ENCODE results near the gene HEYL.

The HEYL gene

DNA sequence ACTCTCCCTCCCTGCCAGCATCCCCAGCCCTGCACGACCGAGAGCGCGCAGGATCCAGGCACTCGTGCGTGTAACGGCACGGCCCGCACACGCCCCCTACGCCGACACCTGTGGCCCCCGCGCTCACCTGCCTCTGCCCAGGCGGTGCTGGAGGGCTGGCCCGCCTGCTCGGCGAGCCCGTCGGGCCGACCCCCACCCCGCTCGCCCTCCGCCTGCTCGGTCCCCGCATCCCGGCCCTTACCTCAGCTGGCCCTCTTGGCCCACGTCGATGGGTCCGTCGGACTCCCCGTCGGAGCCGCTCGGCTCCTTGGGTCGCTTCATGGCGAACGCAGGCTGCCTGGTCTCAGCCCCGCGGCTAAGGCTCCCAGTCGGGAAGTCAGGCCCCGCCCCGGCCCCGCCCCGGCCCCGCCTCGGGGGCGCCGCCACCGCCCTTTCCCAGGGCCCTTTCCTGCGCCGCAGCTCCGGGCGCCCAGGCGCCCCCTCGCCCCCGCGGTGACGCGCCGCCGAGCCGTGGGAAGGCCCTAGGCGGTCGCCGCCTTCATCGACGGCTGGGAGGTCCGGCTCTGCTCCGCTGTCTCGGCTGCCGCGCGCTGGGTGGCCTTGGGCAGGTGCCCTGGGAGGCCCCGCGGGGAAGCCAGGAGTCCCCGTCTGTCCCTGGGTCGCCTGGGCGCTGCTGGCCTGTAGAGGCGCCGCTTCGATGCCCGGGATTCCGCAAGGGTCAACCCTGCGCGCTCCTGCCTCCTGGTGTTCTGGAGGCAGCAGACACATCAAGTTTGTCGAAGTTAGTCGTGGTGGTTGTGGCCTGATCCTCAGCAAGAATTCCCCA lies at the start of gene HEYL:
TSS of gene HEYL (minus strand) at position 339 of the 826 bp plus-strand sequence. CDS start at position 321, 18 bp downstream.
- H3F3A ChIP-seq (ENCODE audit: insufficient read depth, low read length), result no peaks in the 10 kb centered on the region
- no peaks in the 10 kb centered on the region for H3K9me2 ChIP-seq (replicated peaks; ENCODE audit: insufficient read depth, low read length)
- TF ChIP-seq EZH2 (optimal IDR thresholded peaks at IDR 0.05; ENCODE audit: low read depth, low read length), result no peak
- TF ChIP-seq, protein P1, sequence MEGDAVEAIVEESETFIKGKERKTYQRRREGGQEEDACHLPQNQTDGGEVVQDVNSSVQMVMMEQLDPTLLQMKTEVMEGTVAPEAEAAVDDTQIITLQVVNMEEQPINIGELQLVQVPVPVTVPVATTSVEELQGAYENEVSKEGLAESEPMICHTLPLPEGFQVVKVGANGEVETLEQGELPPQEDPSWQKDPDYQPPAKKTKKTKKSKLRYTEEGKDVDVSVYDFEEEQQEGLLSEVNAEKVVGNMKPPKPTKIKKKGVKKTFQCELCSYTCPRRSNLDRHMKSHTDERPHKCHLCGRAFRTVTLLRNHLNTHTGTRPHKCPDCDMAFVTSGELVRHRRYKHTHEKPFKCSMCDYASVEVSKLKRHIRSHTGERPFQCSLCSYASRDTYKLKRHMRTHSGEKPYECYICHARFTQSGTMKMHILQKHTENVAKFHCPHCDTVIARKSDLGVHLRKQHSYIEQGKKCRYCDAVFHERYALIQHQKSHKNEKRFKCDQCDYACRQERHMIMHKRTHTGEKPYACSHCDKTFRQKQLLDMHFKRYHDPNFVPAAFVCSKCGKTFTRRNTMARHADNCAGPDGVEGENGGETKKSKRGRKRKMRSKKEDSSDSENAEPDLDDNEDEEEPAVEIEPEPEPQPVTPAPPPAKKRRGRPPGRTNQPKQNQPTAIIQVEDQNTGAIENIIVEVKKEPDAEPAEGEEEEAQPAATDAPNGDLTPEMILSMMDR (IDR thresholded peaks at IDR 0.05; ENCODE audit: low read length), result peak; percentile 76
- H3K27ac ChIP-seq (ENCODE audit: low read length), result peak within 1 kb of the TSS; percentile 8; the same call in 1 of the 2 replicates
- H4K20me1 ChIP-seq (ENCODE audit: insufficient read depth, low read length), result no peaks in the 10 kb centered on the region
- DNase-seq, result peak; percentile 75
- peak within 1 kb of the TSS; percentile 91 for H3K4me2 ChIP-seq (ENCODE audit: low read depth, low read length)
- no peaks in the 10 kb centered on the region for H3K27me3 ChIP-seq (replicated peaks; ENCODE audit: insufficient read depth, low read length)
- H3K36me3 ChIP-seq (replicated peaks; ENCODE audit: insufficient read depth, low read length), result no peaks in the 10 kb centered on the region
- peak within 1 kb of the TSS; percentile 56; the same call in 1 of the 2 replicates for H3K9ac ChIP-seq (ENCODE audit: low read length)
- peak within 1 kb of the TSS; percentile 90 for H2AFZ ChIP-seq (ENCODE audit: low read length)
- peak within 1 kb of the TSS; percentile 89 for H3K4me3 ChIP-seq (ENCODE audit: low read length)
- H3K79me2 ChIP-seq (ENCODE audit: low read length), result no peaks in the 10 kb centered on the region; the same call in 1 of the 2 replicates
- H3K9me3 ChIP-seq (replicated peaks; ENCODE audit: insufficient read depth, low read length), result no peaks in the 10 kb centered on the region
- H3K4me1 ChIP-seq (ENCODE audit: low read length), result peaks cover 10% of the 10 kb centered on the region; the same call in 1 of the 2 replicates

DNA sequence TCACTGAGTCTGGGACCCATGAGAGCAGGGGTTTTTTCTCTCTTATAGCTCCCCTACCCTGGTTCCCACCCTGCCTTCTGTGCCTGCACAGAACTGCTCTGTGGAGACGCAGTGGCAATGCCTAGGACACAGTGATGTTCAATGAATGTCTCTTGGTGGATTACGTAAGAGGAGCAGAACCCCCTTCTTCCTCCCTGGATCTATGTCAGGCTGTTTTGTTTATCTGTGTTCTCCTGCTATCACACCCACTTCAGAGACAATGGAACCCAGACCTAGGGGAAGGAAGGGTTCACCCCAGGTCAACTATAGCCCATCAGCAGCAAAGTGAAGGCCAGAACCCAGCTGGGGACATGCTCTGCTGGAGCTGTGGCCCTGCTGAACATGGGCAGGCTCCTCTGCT lies 49.8 kb upstream of the HEYL start:
- H3K9me2 ChIP-seq (replicated peaks; ENCODE audit: insufficient read depth, low read length), result no peaks in the 10 kb centered on the region

DNA sequence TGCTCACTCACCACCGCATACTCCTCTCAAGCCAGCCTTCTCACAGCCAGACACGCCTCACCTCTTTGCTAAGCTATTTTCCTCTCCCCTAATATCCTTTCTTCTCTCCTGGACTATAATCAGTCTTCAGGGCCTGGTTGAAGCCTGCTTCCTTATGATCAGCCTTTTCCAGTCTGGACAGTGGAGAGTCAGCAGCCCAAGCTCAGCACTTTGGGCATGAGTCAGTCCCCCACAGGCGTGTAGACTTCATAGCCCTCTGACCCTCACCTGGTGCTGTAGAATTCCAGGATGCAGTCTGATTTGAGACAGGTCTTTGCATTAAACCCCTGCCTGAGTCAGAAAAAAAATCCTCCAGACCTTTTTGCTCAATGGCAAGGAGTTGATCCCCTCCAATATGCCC lies 49.3 kb upstream of the HEYL start:
- Histone ChIP-seq H3K4me1 (ENCODE audit: low read length) (peaks cover 8% of the 10 kb centered on the region), H4K20me1 (ENCODE audit: insufficient read depth, low read length) (no peaks in the 10 kb centered on the region), H3K27me3 (replicated peaks; ENCODE audit: insufficient read depth, low read length) (no peaks in the 10 kb centered on the region), H3K9me2 (replicated peaks; ENCODE audit: insufficient read depth, low read length) (no peaks in the 10 kb centered on the region), H3K9me3 (replicated peaks; ENCODE audit: insufficient read depth, low read length) (no peaks in the 10 kb centered on the region), H3F3A (ENCODE audit: insufficient read depth, low read length) (no peaks in the 10 kb centered on the region), H3K4me2 (ENCODE audit: low read depth, low read length) (no peak overlapping the region), H3K27ac (ENCODE audit: low read length) (no peak overlapping the region), H2AFZ (ENCODE audit: low read length) (no peak overlapping the region), H3K79me2 (ENCODE audit: low read length) (no peaks in the 10 kb centered on the region), H3K9ac (ENCODE audit: low read length) (no peak overlapping the region), H3K36me3 (replicated peaks; ENCODE audit: insufficient read depth, low read length) (no peaks in the 10 kb centered on the region), H3K4me3 (ENCODE audit: low read length) (no peak overlapping the region)
- no peak for DNase-seq
- TF ChIP-seq EZH2phosphoT487 (IDR thresholded peaks at IDR 0.05; ENCODE audit: low read length) (no peak), EZH2 (optimal IDR thresholded peaks at IDR 0.05; ENCODE audit: low read depth, low read length) (no peak)
- TF ChIP-seq, protein P1 (IDR thresholded peaks at IDR 0.05; ENCODE audit: low read length), result no peak

More for the DNA sequence above, 49.8 kb upstream of the HEYL start:
- H3K4me1 ChIP-seq (ENCODE audit: low read length), result peaks cover 8% of the 10 kb centered on the region
- DNase-seq, result no peak
- H3K79me2 ChIP-seq (ENCODE audit: low read length), result no peaks in the 10 kb centered on the region
- H3K9ac ChIP-seq (ENCODE audit: low read length), result no peak overlapping the region
- H2AFZ ChIP-seq (ENCODE audit: low read length), result no peak overlapping the region
- H3K27ac ChIP-seq (ENCODE audit: low read length), result no peak overlapping the region
- H3K36me3 ChIP-seq (replicated peaks; ENCODE audit: insufficient read depth, low read length), result no peaks in the 10 kb centered on the region
- no peak overlapping the region for H3K4me3 ChIP-seq (ENCODE audit: low read length)
- no peak for TF ChIP-seq EZH2 (optimal IDR thresholded peaks at IDR 0.05; ENCODE audit: low read depth, low read length)
- TF ChIP-seq, protein P1 (IDR thresholded peaks at IDR 0.05; ENCODE audit: low read length), result no peak
- TF ChIP-seq EZH2phosphoT487 (IDR thresholded peaks at IDR 0.05; ENCODE audit: low read length), result no peak
- no peaks in the 10 kb centered on the region for H4K20me1 ChIP-seq (ENCODE audit: insufficient read depth, low read length)
- no peak overlapping the region for H3K4me2 ChIP-seq (ENCODE audit: low read depth, low read length)
- H3F3A ChIP-seq (ENCODE audit: insufficient read depth, low read length), result no peaks in the 10 kb centered on the region
- H3K27me3 ChIP-seq (replicated peaks; ENCODE audit: insufficient read depth, low read length), result no peaks in the 10 kb centered on the region
- no peaks in the 10 kb centered on the region for H3K9me3 ChIP-seq (replicated peaks; ENCODE audit: insufficient read depth, low read length)

Data from MM.1S (cell line).